ENCODE results near the gene SHMT2.

Gene SHMT2

GRCh38 chr12:57241402-57242310 is 12.1 kb downstream of the SHMT2 start:
- DNase-seq: peak; percentile 19

- DNase-seq: peak; percentile 62
Measured at GRCh38 chr12:57242329-57242690, 12.8 kb downstream of the SHMT2 start.

GRCh38 chr12:57242691-57243454 is 13.4 kb downstream of the SHMT2 start:
- peak; percentile 85 for DNase-seq

- peak; percentile 79 for DNase-seq
Measured at GRCh38 chr12:57243521-57244311, 14.2 kb downstream of the SHMT2 start.

GRCh38 chr12:57244312-57244696 is 14.8 kb downstream of the SHMT2 start:
- no peak for DNase-seq

- no peak for DNase-seq
Measured at GRCh38 chr12:57247041-57247440, 17.5 kb downstream of the SHMT2 start.

- DNase-seq: no peak
Measured at GRCh38 chr12:57248934-57249742, 19.6 kb downstream of the SHMT2 start.

GRCh38 chr12:57250541-57250940 is 21.0 kb downstream of the SHMT2 start:
- DNase-seq: no peak

- DNase-seq: no peak
Measured at GRCh38 chr12:57250956-57251355, 21.4 kb downstream of the SHMT2 start, which contains the start of gene STAC3. Gene STAC3 (minus strand): TSS chr12:57251187. CDS start chr12:57249636, 1,551 bp downstream.

GRCh38 chr12:57254506-57255280 is 25.2 kb downstream of the SHMT2 start:
- no peak for DNase-seq

GRCh38 chr12:57255916-57256315 is 26.4 kb downstream of the SHMT2 start:
- no peak for DNase-seq

- DNase-seq: no peak
Measured at GRCh38 chr12:57258977-57259970, 29.8 kb downstream of the SHMT2 start.

- DNase-seq: no peak
Measured at GRCh38 chr12:57260366-57260765, 30.9 kb downstream of the SHMT2 start.

GRCh38 chr12:57261428-57261865 is 31.9 kb downstream of the SHMT2 start:
- DNase-seq: peak; percentile 27

GRCh38 chr12:57262126-57262822 is 32.8 kb downstream of the SHMT2 start:
- DNase-seq: no peak

- DNase-seq: no peak
Measured at GRCh38 chr12:57263096-57263495, 33.6 kb downstream of the SHMT2 start.

GRCh38 chr12:57266681-57267080 is 37.2 kb downstream of the SHMT2 start:
- DNase-seq: no peak

GRCh38 chr12:57268264-57268663 is 38.8 kb downstream of the SHMT2 start:
- DNase-seq: no peak

GRCh38 chr12:57270966-57271470 is 41.5 kb downstream of the SHMT2 start:
- DNase-seq: no peak

All from NCI-H1694 (cell line).